GM21737 (cell line): ENCODE data around the gene MYH7.

Source experiments
- ATAC-seq: cut with Tn5 transposase; IDR thresholded peaks from one replicate; pipeline ENCODE4 v1.9.1; 2021; ENCODE audit warnings: mild to moderate bottlenecking, moderate library complexity; ENCODE audit not compliant: unreplicated experiment

The MYH7 gene

DNA sequence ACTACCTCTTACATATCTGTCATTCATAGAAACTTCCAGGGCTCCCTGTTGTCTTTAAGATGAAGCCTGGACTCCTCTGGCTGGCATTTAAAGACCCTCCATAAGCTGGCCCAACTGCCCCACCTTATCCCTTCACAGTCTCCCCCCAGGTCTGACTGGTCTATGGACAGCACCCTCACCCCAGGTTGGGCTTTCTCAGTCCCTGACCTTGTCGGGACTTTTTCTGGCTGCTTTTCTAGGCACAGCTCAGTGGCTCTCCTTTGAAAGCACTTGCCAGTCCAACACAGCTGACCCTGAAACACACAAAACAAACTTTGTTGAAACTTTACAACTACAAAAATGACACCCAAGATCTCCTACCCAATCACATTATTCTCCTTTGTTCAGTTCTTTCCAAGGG is 13.9 kb upstream of the MYH7 start:
- no peak for ATAC-seq

DNA sequence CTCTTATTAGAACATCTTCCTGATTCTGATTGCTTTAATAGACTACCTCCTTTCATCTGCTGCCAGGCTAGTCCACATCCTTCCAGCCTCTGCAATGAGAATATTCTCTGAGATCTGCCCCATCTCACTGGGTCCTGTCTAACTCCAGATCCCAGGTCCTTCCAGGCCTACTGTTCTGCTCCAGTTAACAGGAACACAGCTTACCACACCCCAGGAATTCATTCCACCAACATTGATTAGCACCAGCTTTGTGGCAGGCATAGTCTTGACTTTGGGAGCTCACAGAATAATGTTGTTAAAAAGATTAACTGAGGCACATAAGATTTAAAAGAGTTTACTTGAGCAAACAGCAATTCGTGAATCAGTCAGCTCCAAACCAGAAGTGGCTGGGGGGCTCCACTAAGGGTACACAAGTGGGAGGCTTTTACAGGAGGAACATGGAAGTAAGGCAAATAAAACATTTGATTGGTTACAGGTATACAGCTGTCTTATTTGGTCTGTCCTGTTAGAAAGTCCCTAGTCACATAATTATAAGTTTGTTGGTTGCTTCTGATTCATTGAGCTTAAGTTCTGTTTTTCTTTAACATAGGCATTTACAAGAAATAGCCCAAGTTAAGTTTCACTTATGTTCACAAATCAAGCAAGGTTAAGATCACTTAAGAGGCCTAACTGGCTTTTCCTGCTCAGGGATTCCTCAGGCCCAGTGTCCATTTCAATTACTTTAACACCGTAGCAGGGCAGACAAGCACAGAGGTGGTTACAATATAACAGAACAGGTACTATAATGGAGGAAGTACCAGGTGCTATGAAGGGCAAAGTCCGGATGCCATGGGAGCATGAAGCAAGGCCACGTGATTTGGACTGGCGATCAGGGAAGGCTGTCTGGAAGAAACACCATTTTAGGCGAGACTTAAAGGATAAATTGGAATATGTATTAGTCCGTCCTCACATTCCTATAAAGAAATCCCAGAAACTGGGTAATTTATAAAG is 12.2 kb upstream of the MYH7 start:
- no peak for ATAC-seq

DNA sequence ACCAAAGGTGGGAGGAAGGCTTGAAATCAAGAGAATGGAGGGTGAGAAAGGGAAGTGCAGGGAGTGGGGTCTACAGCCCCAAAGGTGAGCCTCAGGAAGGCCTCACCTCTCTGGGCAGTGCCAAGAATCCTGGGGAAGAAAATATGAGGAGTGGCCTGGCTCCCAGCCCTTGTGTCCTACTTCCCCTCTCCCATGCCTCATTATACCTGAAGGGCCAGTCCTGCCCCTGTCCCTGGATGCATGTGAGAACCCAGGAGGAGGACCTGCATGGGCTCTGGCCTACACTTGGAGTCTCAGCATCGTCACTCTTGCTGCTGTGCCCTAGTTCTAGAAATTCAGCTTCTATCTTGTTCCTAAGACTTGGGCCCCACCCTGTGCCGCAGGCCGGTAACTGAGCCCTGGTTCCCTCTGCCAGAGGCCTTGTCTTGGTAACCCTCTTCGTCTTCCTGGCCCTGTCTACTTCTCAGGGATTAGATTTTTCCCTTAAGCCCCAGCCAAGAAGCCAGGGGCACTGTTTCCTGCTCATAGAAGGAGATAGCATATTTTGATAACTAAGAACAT is 10.9 kb upstream of the MYH7 start:
- ATAC-seq: no peak

DNA sequence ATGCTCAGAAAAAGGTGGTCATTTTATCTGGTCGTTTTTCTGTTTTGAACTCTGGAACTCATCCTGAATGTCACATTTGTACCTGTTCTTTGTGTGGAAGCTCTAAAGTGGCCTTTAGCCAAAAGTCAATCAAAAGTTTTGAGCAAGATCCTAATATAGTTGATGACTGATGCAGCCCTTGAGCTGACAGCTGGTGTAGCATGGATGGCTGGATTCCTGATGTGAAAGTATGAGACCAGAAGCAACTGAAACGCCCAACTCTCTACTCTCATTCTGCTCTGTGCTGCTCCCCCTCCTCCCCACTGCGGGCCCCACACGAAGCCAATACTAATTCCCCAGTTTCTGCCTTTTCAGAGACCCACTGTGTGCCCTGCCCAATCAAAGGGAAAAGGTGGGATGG is 10.3 kb upstream of the MYH7 start:
- no peak for ATAC-seq

DNA sequence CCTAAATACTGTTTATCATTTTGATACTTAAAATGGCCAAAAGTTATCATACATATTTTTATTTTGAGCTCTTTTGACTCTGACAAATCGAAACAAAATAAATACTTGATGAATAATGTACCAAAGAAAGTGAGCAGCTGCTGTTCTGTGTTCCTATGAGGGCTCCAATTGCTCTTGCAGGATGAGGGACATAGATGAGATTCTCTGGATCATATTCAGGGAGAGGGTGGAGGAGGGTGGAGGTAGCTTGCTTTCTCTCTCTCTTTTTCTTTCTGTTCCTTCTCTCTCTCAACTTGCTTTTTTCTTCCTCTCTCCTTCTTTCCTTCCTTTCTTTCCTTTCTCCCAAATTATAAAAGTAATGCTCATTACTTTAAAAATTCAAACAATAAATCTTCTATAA is 8.9 kb upstream of the MYH7 start:
- no peak for ATAC-seq

DNA sequence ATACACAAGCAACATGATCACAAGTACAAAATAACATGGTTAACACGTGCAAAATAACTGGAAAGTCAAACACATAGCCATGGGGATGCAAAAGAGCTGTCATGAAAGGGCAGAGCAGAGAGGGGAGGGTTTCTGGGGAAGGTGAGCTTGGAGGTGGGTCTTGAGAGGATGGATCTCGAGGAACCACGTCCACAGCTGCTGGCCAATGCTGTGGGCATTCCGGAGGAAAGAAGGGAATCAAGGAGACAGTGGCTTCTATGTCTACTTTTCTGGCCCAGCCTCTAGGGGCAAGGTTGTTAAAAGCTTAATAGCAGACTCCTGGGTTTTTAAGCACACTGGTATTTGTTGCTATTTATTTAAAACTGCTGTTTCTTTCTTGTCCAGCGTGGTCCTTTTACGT is 8.4 kb upstream of the MYH7 start:
- ATAC-seq: no peak

DNA sequence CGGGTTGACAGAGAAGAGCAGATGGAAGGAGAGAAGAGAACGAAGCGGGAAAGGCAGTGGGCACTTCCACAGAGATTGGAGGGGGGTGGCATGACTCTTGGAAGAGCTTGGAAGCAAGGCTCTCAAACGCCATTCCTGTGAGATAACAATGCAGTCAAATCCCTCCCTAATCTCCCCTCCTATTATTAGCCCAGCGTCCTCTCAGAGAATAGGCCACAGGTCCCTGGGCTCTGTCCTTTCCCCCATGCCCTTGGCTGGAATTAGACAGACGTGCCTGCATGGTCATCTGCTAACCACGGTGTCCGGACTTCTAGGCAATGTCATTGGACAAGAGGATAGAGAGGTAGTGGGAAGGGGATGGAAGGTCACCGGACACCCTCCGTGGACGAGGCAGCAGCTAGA is 8.0 kb upstream of the MYH7 start:
- ATAC-seq: no peak

DNA sequence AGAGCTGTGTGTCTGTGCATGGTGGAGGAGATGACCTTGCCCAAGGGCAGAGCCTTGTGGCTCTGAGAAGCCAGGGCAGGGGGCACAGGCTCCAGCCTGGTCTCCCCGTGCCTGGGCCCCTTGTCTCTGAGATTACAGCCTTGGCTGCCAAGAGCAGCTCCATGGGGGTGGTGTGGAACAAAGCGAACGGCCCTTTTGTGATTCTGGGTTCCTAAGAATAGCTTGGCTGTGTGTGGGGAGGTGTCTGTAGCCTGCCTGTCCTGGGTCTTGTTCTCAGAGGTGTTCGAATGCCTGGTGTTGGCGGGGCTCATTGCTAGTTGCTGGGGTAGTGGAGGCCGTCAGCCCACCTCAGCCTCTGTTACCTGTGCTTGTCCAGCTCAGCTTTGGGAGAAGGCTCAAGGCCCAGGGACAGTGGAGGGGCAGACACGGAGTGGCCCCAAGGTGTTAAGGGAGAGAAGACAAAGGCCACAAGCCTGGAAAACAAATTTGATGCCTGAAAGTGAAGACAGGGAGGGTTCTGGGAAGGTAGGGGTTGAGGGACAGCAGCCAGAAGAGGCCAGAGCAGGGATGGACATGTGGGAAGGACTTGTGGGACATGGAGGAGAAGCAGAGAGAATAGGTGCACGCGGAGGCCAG is 7.4 kb upstream of the MYH7 start:
- no peak for ATAC-seq

DNA sequence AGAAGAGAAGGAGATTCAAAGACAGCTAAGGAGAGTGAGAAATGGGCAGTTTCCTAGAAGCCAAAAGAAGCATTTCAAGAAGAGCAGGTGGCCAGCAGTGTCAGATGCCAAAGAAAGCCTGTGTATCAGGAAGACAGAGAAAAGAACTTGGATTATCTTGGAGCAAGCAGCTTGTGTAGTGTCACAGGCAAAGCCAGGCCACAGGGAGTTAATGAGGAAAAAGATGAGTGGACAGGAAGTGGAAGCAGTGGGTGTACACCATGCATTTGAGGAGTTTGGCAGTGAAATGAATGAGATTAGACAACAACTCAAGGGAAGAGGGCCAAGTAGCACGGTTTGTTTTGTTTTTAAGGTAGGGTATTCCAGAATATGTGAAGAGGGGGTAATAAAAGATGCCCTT is 5.6 kb upstream of the MYH7 start:
- ATAC-seq: no peak

DNA sequence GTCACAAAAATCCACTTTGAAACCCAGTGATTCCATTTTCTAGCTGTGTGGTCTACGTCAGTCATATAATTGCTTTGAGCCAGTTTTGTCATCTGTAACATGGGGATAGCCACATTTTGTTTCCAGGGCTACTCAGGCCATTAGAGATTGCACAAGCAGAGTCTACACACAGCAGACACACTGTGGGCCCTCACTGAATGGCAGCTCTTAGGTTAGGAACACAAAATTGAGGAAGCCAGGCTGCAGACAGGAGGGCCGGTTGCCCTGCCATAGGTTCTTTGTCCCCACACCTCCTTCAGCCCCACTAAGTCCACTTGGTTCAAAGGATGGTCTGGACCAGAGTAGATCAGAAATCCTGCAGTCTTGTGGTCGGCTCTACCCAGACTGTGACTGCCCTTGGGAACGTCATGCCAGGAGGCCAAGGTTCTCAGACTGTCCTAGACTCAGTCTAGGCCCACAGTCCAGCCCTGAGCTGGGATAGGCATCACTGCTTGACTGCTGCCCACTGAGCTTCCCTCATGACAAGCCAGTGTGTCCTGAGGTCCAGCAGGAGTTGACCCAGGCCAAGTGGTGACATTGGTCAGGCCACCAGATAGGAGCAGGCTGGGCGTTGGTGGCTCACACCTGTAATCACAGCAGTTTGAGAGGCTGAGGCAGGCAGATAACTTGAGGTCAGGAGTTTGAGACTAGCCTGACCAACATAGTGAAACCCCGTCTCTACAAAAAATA is 3.8 kb upstream of the MYH7 start:
- no peak for ATAC-seq

DNA sequence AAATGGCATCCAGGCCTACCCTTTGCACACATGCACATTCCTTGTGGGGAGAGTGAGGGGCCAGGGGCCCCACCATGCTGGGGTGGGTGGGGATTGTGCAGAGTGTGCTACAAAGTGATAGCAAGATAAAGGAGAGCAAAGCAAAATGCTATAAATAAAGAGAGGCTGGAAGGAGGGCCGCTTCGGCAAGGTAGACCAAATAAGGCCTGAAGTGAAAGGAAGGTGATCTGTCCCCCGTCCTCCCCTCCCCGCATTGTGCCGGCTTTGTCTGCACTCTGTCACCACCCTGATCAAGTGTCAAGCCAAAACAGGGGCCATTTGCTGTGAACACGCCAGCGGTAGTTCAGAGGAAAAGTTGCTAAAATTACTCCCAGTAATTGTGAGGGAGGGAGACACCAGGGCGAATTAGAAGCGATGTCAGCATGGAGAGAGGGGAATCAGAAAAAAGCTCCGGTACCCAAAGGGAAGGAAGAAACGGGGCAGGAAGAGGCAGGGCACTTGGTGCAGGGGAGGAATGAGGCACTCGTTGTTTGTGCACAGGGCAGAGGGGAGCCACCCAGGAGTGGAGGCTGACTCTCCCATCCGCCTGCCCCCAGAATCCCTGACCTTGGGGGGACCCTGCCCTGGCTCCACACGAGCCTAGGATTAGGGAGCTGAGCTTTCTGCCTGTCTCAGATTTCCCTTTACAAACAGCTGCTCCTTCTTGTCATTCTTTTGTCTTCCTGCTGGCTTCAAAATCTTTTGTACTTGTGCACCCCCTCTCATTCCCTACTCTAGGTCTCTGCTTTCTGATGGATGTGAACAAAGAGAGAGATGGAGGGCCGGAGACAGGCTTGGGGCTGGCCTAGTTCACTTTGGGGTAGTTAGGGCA is 2.9 kb upstream of the MYH7 start:
- no peak for ATAC-seq

DNA sequence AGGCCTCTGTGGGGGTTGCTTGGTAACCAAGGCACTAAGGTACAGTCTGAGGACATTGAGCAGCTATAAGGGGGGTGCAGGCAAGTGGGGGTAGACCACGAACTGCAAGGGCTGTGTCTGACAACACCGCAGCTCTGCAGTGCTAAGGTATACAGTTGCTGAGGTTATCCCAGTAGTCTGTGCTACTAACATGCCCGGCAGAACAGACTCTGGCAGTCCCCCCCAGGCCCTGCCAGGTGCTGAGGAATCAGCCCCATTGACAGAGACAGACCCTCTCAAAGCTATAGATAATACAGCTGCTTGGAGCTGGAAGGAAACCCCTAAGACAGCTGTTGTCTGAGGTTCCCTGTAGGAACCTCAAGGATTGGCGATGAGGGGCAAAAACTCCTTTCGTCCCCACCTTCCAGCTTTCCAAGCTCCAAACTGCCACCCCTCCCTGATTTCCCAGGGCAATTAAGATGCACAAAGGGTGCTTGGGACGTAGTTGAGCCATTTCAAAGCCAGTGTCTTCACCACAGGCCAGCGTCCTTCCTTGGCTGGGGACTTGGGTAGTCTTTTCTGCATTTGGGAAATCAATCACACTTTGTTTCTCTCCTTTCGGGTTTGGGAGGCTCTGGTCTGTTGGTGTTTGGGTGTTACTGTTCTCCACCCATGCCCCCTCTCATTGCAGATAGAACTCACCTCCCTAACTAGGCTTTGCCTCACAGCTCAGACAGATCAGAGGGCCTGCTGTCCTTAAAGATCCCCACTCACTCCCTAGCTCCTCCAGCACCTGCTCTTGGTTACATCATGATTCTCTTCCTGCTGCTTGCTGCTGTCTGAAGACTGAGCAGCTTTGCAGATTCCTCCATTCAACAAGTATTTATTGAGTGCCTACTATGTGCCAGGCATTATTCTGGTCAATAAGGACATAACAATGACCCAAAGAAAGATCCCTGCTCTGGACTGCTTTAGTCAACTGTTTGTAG is 2.0 kb upstream of the MYH7 start:
- no peak for ATAC-seq

DNA sequence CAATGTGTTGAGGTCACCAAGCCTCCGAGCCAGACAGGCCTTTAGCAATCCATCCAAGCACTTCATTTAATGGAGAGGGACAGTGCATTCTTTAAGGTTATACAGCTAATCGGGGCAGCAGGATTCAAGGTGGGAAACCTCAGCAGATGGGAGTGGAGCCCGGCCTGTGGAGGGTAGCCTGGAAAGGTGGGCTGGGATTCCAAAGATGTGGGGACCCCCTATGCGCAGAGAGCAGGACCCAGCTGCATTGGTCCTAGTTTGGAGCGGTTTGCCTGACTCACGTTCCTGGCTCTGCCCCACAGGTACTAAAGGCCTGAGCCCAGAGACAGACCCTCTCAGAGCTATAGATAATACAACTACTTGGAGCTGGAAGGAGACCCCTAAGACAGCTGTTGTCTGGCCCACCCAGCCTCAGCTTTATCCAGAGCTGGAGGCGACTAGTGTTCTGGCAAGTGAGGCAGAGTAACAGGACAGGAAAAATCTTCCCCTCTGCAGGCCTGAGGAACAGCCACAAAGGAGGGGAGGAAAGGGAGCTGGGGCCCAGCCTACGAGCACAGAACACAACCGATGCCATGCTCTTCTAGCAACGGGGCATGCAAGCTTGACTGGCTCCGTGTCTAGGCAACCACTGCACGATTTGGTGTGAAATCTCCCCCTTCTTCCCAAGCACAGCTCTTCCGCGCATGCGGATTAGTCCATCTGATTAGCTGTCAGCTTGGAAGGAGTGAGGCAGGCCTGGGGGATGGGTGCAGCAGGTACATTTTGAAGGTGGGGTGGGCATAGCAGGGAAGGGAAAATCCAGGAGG is 1.1 kb upstream of the MYH7 start:
- no peak for ATAC-seq

DNA sequence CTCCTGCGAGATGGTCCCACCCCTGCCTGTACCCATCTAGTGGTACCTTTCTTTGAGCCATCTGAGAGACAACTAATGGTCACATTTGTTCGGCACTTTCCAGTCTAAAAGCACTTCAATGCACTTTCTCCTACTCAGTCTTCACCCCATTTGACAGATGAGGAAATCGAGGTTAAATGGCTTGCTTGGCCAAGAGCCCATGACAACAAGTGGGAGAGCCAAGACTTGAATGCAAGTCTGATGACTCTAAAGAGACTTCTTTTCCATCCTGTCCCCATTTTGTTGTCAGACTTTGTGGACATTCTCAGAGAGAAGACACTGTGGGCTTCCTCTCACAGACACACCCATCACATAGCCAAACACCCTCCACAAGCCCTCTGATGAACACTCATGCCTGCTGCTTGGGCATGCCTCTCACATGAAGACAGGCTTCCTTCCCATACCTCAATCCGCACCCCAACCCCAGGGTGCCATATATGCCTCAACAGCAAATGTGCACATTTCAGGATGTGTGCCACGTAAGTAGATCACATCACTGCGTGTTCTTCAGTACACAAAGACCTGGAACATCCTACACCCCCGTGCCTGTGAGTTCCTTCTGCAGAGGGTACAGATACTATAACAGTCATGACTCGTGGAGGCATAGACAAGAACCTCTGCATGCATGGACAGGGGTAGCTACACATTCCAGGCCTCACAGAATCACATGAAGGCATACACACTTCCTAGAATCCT is 805 bp downstream of the MYH7 start:
- no peak for ATAC-seq

DNA sequence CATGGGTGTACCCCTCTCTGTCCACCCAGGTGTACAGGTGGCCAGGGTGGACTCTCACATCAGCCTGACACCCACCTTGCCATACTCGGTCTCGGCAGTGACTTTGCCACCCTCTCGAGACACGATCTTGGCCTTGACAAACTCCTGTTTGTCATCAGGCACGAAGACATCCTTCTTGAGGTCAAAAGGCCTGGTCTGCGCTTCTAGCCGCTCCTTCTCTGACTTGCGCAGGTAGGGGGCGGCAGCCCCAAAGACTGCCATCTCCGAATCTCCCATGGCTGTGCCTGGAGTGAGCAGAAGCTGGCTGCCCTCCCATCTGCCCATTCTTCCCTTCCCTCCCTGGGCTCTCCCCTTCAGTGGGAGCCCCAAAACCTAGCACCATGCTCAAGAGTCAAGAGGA is 2.0 kb downstream of the MYH7 start:
- ATAC-seq: no peak

DNA sequence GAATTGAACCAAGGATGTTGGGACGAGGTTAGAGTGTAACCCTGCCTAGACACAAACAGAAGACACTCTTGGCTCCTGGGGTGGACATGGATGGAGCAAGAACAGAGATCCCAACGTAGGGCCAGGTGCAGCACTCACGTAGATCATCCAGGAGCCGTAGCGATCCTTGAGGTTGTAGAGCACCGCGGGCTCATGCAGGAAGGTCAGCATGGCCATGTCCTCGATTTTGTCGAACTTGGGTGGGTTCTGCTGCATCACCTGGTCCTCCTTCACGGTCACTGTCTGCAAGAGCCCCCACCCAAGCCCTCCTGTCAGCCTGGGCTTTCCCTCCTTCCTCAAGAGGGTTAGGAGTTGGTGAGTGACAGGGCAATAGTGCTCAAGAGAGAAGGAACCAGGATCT is 2.5 kb downstream of the MYH7 start:
- ATAC-seq: no peak

DNA sequence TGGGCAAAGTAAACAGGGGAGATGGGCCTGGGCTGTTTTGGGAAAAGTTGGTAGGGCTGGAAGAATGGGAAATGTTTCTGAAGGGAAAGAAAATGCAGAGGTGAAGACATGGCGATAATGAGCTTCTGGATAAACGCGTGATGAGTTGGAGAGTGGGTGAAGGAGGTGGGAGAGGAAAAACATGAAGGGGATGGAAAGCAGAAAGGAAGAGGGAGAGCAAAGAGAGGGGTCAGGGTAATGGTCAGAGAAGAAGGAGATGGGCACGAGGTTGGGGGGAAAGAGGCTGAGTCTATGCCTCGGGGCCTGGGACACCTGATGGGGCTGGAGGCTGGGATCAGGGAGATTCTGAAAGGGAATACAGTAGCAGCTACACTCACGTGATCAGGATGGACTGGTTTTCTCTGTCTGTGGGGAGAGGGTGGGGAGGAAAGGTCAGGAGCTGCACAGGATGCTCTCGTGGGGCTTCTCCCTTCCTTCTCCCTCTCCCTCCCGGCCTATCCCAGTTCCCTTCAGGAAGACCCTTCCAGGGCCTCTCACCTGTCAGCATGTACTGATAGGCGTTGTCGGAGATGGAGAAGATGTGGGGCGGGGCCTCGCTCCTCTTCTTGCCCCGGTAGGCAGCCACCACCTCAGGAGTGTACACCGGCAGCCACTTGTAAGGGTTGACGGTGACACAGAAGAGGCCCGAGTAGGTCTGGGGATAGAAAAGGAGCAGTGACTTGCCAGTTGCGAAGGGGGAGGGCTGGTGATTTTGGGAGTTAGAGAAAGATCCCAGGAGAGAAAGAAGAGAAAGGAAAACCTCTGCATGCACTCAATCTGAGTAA is 3.1 kb downstream of the MYH7 start:
- ATAC-seq: no peak
